Stimulated activated CD4-positive, alpha-beta T cell treated with anti-CD3 and anti-CD28 coated beads, Interleukin-15, amount 100 ng/mL, for 1 hour (primary cell): ENCODE data around the gene PTPRD.

Source experiments
- DNase-seq, 2 donors: peaks; one replicate each; pipeline ENCODE4 v3.0.0-alpha.2; 2020; ENCODE audit warnings: low read depth in 1 of 2, low spot score in 1 of 2

The PTPRD gene

GRCh38 chr9:8564960-8565359, 2047.8 kb downstream of the PTPRD start:
- no peak for DNase-seq

- DNase-seq, result no peak
Measured at GRCh38 chr9:8560560-8561525, 2052.0 kb downstream of the PTPRD start.

GRCh38 chr9:8558176-8558575, 2054.6 kb downstream of the PTPRD start:
- no peak for DNase-seq

- DNase-seq, result no peak
Measured at GRCh38 chr9:8555762-8556500, 2056.9 kb downstream of the PTPRD start.

- no peak for DNase-seq
Measured at GRCh38 chr9:8553444-8553843, 2059.4 kb downstream of the PTPRD start.

GRCh38 chr9:8552732-8553131, 2060.1 kb downstream of the PTPRD start:
- DNase-seq, result no peak

GRCh38 chr9:8549214-8549613, 2063.6 kb downstream of the PTPRD start:
- no peak for DNase-seq

- DNase-seq, result no peak
Measured at GRCh38 chr9:8543219-8543618, 2069.6 kb downstream of the PTPRD start.

- no peak for DNase-seq
Measured at GRCh38 chr9:8542537-8542936, 2070.3 kb downstream of the PTPRD start.

GRCh38 chr9:8539681-8540197, 2073.1 kb downstream of the PTPRD start:
- DNase-seq, result no peak

- no peak for DNase-seq
Measured at GRCh38 chr9:8536845-8537244, 2076.0 kb downstream of the PTPRD start.

GRCh38 chr9:8534828-8535227, 2078.0 kb downstream of the PTPRD start:
- DNase-seq, result no peak

- no peak for DNase-seq
Measured at GRCh38 chr9:8533681-8534080, 2079.1 kb downstream of the PTPRD start.

GRCh38 chr9:8531826-8532415, 2080.9 kb downstream of the PTPRD start:
- DNase-seq, result no peak

- no peak for DNase-seq
Measured at GRCh38 chr9:8521112-8521511, 2091.7 kb downstream of the PTPRD start.

- DNase-seq, result no peak
Measured at GRCh38 chr9:8515748-8516147, 2097.1 kb downstream of the PTPRD start.

GRCh38 chr9:8514760-8515159, 2098.0 kb downstream of the PTPRD start:
- no peak for DNase-seq

- no peak for DNase-seq
Measured at GRCh38 chr9:8508671-8509290, 2104.0 kb downstream of the PTPRD start.

GRCh38 chr9:8494571-8494970, 2118.2 kb downstream of the PTPRD start:
- no peak for DNase-seq

GRCh38 chr9:8492679-8493078, 2120.1 kb downstream of the PTPRD start:
- no peak for DNase-seq

- DNase-seq, result no peak
Measured at GRCh38 chr9:8492024-8492423, 2120.8 kb downstream of the PTPRD start.
